A673 (cell line): ENCODE measurements around the gene MAGEA2B. TPM values are rescaled to one million over a fixed set of nuclear protein-coding genes. Genes with fewer than 3 reads are reported as not detected.
"Not testable (repeated sequence)": the region's sequence is repeated elsewhere in the genome, so short reads cannot be mapped to it uniquely, and the experiment has no call there.

Source experiments
- BruUV-seq: library from RNA; stranded (reverse); fragments of 400-500 nt; replicated peaks from 2 replicates; lab custom pipeline; 2021; lab: Mats Ljungman, UMichigan
- CTCF ChIA-PET: fragments of 300-600 bp; sonication (Branson Sonifier 250); formaldehyde crosslinking; loops from one replicate; lab custom pipeline; 2022; ENCODE audit warnings: antibody characterized with exemption; lab: Charles Lee
- POLR2A ChIA-PET: fragments of 300-600 bp; sonication (Branson Sonifier 250); formaldehyde crosslinking; loops from one replicate; lab custom pipeline; 2022; ENCODE audit warnings: antibody characterized with exemption; ENCODE audit not compliant: low non-redundant PET; lab: Charles Lee
- DNase-seq: peaks from one replicate; pipeline ENCODE4 v3.0.0-alpha.2; 2015; ENCODE audit warnings: low spot score
- H3K27ac ChIP-seq: fragments of 200-600 bp; sonication (generic); 2 replicates; pipeline ENCODE4 v1.5.1; 2016; ENCODE audit warnings: mixed run types, low read depth, mild to moderate bottlenecking, mixed read lengths, antibody characterized with exemption, low read length; ENCODE audit not compliant: poor library complexity, severe bottlenecking
- H3K27me3 ChIP-seq: fragments of 200-600 bp; sonication (generic); replicated peaks from 2 replicates; pipeline ENCODE4 v1.6.1; 2017; ENCODE audit warnings: mixed run types, low read depth, mild to moderate bottlenecking, mixed read lengths, antibody characterized with exemption, low read length; ENCODE audit not compliant: insufficient read depth, poor library complexity
- H3K36me3 ChIP-seq: fragments of 200-600 bp; sonication (generic); 2 replicates; pipeline ENCODE4 v1.6.1; 2016; ENCODE audit warnings: mixed run types, mild to moderate bottlenecking, mixed read lengths, antibody characterized with exemption, low read length; ENCODE audit not compliant: insufficient read depth, poor library complexity, severe bottlenecking
- H3K4me1 ChIP-seq: fragments of 200-600 bp; sonication (generic); 2 replicates; pipeline ENCODE4 v1.6.1; 2017; ENCODE audit warnings: mixed run types, mild to moderate bottlenecking, mixed read lengths, antibody characterized with exemption, low read length; ENCODE audit not compliant: insufficient read depth, poor library complexity, severe bottlenecking
- H3K4me3 ChIP-seq: fragments of 200-600 bp; sonication (generic); 2 replicates; pipeline ENCODE4 v1.5.1; 2016; ENCODE audit warnings: low read depth, mixed run types, mild to moderate bottlenecking, mixed read lengths, low read length; ENCODE audit not compliant: poor library complexity, severe bottlenecking
- H3K9me3 ChIP-seq: fragments of 200-600 bp; sonication (generic); 2 replicates; pipeline ENCODE4 v1.6.1; 2016; ENCODE audit warnings: mixed run types, low read depth, mild to moderate bottlenecking, mixed read lengths, antibody characterized with exemption, low read length; ENCODE audit not compliant: poor library complexity, severe bottlenecking
- CTCF ChIP-seq: fragments of 300-800, 200-600 bp; sonication (generic); conservative IDR thresholded peaks from 2 replicates; pipeline ENCODE4 v1.5.1; 2017; ENCODE audit warnings: low read depth, mild to moderate bottlenecking, antibody characterized with exemption, low read length, moderate library complexity, mixed read lengths
- EZH2 ChIP-seq: fragments of 200-600 bp; sonication (generic); IDR thresholded peaks from 2 replicates; pipeline ENCODE4 v1.6.1; 2017; ENCODE audit warnings: borderline replicate concordance, low read depth, mild to moderate bottlenecking, mixed read lengths, antibody characterized with exemption, low read length; ENCODE audit not compliant: poor library complexity, severe bottlenecking
- intact Hi-C: fragments of 100-400 bp; cut with micrococcal nuclease; formaldehyde crosslinking; loops from one replicate; pipeline ENCODE4 v1.10.0; 2022; ENCODE audit not compliant: unreplicated experiment
- total RNA-seq: library from RNA; stranded (reverse); gene quantifications from 2 replicates; pipeline ENCODE4 v1.2.3, GENCODE V29; 2021

MAGEA2B gene
- total RNA-seq, 1 experiment from 2014 or later = not detected

- intact Hi-C loops = no loop called here
- no TSS peak for BruUV-seq
- ChIA-PET POLR2A (no interaction called here), CTCF (no interaction called here)
- no peak for DNase-seq
- TF ChIP-seq CTCF = no peak
- no peak for TF ChIP-seq EZH2
- no peak within 1 kb of the TSS for H3K4me3 ChIP-seq
- H3K4me1 ChIP-seq = no peaks in the 10 kb centered on the region
- no peaks in the 10 kb centered on the region for H3K36me3 ChIP-seq
- H3K9me3 ChIP-seq = no peaks in the 10 kb centered on the region
- no peak within 1 kb of the TSS for H3K27ac ChIP-seq
- H3K27me3 ChIP-seq = peaks cover 11% of the 10 kb centered on the region
These were observed 19.0 kb downstream of the MAGEA2B start, which contains the start of the genes CSAG1 and MAGEA12 for GRCh38 chrX:152733261-152733975. Gene CSAG1 (minus strand): TSS chrX:152733721. CDS start chrX:152732460, 1,261 bp downstream. Gene MAGEA12 (plus strand): TSS chrX:152733757. CDS start chrX:152736162, 2,405 bp downstream.

- peaks cover 11% of the 10 kb centered on the region for H3K27me3 ChIP-seq
- H3K36me3 ChIP-seq, DNase-seq, H3K4me1 ChIP-seq, H3K27ac ChIP-seq, POLR2A ChIA-PET, BruUV-seq, CTCF ChIA-PET, intact Hi-C loops, H3K9me3 ChIP-seq, H3K4me3 ChIP-seq: not testable (repeated sequence)
These were observed 19.9 kb downstream of the MAGEA2B start for GRCh38 chrX:152734143-152734858.

- Histone ChIP-seq H3K36me3 (no peaks in the 10 kb centered on the region), H3K4me1 (no peaks in the 10 kb centered on the region), H3K4me3 (no peak overlapping the region), H3K27me3 (peaks cover 14% of the 10 kb centered on the region), H3K9me3 (no peaks in the 10 kb centered on the region), H3K27ac (no peak overlapping the region)
- intact Hi-C loops = no loop called here
- CTCF ChIA-PET = no interaction called here
- no TSS peak for BruUV-seq
- POLR2A ChIA-PET = no interaction called here
- TF ChIP-seq EZH2 = no peak
- no peak for TF ChIP-seq CTCF
- DNase-seq = no peak
These were observed 20.7 kb downstream of the MAGEA2B start for GRCh38 chrX:152735101-152735500.
